GM23338 (cell line): ENCODE measurements around the gene STARD13.

Experiments
- CREB1 ChIP-seq: fragments of 250-450 bp; sonication (Bioruptor Pico); IDR thresholded peaks from 2 replicates; pipeline ENCODE4 v1.5.0; 2020; ENCODE audit warnings: low read depth, mild to moderate bottlenecking, moderate library complexity
- CTCF ChIP-seq, 2 experiments: fragments of 200-600 bp in 1 of 2; sonication (generic) in 1 of 2; conservative IDR thresholded peaks; 2 replicates each; pipeline versions ENCODE4 v1.5.1 to v1.6.1; 2016 to 2017; ENCODE audit warnings: antibody characterized with exemption in 2 of 2, low read depth in 2 of 2, mild to moderate bottlenecking in 2 of 2, moderate library complexity in 1 of 2
- EZH2 ChIP-seq: fragments of 200-600 bp; sonication (generic); IDR thresholded peaks from one replicate; pipeline ENCODE4 v1.8.0; 2017; ENCODE audit warnings: antibody characterized with exemption, mild to moderate bottlenecking, low read depth; ENCODE audit not compliant: unreplicated experiment
- REST ChIP-seq: IDR thresholded peaks from one replicate; pipeline ENCODE4 v1.6.1; 2018; ENCODE audit warnings: antibody characterized with exemption; ENCODE audit not compliant: unreplicated experiment

DNA sequence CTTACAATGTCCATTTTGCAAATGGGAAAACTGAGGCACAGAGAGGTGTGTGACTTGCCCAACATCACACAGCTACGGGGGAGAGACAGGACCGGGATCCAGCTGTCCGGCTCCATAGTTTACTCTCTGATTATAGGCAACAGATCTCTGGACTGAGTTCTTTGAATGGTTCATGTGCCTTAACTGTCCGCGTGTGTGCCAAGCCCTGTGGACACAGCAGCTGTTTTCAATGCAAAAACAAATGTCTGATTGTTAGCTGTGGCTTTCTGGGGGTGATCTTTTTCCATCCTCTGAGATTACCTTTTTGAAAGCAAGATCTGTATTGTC, 175.2 kb downstream of the STARD13 start:
- TF ChIP-seq CTCF (conservative IDR thresholded peaks at IDR 0.05; ENCODE audit: low read depth in 2 of 2) (no peak), EZH2 (no peak), REST (no peak), CREB1 (CRISPR knock-in tag) (no peak)
